Tongue (tissue), 2 donors: ENCODE data around the gene VTI1B. TPM values are rescaled to one million over a fixed set of nuclear protein-coding genes. Genes with fewer than 3 reads are reported as not detected.
A peak's percentile ranks its signal among the peaks of the same experiment; 100 is the strongest.

Source experiments
- DNase-seq: peaks from one replicate; pipeline ENCODE4 v3.0.0-alpha.2; 2015
- total RNA-seq: library from RNA; depleted of rRNA; stranded (reverse); fragments of >200 nt; gene quantifications from one replicate; pipeline ENCODE4 v1.2.3, GENCODE V29; 2014

The VTI1B gene
- total RNA-seq, 1 donor from 2014 or later = 37.8 TPM

- DNase-seq = peak; percentile 26
Measured at GRCh38 chr14:67675219-67675582, 769 bp upstream of the VTI1B start.

- DNase-seq = peak; percentile 81
Measured at GRCh38 chr14:67674139-67674479, 323 bp downstream of the VTI1B start.

GRCh38 chr14:67673451-67673850, 981 bp downstream of the VTI1B start:
- DNase-seq = no peak

GRCh38 chr14:67668559-67668958, 5.9 kb downstream of the VTI1B start:
- no peak for DNase-seq

GRCh38 chr14:67666750-67667449, 7.5 kb downstream of the VTI1B start:
- peak; percentile 68 for DNase-seq

- no peak for DNase-seq
Measured at GRCh38 chr14:67665868-67666267, 8.6 kb downstream of the VTI1B start.

- no peak for DNase-seq
Measured at GRCh38 chr14:67663633-67664032, 10.8 kb downstream of the VTI1B start.

- peak; percentile 29 for DNase-seq
Measured at GRCh38 chr14:67653651-67654280, 20.7 kb downstream of the VTI1B start.

GRCh38 chr14:67652189-67652588, 22.2 kb downstream of the VTI1B start:
- no peak for DNase-seq

- DNase-seq = no peak
Measured at GRCh38 chr14:67650694-67651093, 23.7 kb downstream of the VTI1B start.

GRCh38 chr14:67650151-67650550, 24.3 kb downstream of the VTI1B start:
- no peak for DNase-seq

GRCh38 chr14:67646131-67646530, 28.3 kb downstream of the VTI1B start:
- DNase-seq = no peak

- DNase-seq = no peak
Measured at GRCh38 chr14:67645414-67645813, 29.0 kb downstream of the VTI1B start.

- peak; percentile 48 for DNase-seq
Measured at GRCh38 chr14:67644428-67644827, 30.0 kb downstream of the VTI1B start.

GRCh38 chr14:67643713-67644112, 30.7 kb downstream of the VTI1B start:
- no peak for DNase-seq

- DNase-seq = no peak
Measured at GRCh38 chr14:67641902-67642749, 32.3 kb downstream of the VTI1B start.

GRCh38 chr14:67641480-67641879, 33.0 kb downstream of the VTI1B start:
- DNase-seq = no peak

- no peak for DNase-seq
Measured at GRCh38 chr14:67638642-67639041, 35.8 kb downstream of the VTI1B start.

GRCh38 chr14:67636361-67636919, 38.0 kb downstream of the VTI1B start:
- DNase-seq = no peak

GRCh38 chr14:67633451-67634147, 40.8 kb downstream of the VTI1B start:
- DNase-seq = no peak

GRCh38 chr14:67630938-67631337, 43.5 kb downstream of the VTI1B start:
- DNase-seq = no peak

- no peak for DNase-seq
Measured at GRCh38 chr14:67630186-67630585, 44.2 kb downstream of the VTI1B start.
